ENCODE measurements around the gene GBE1.

GRCh38 chr3:81645248-81645647 is 116.2 kb downstream of the GBE1 start:
- TF ChIP-seq CTCF (IDR thresholded peaks at IDR 0.05) (no peak), POLR2A (IDR thresholded peaks at IDR 0.05) (no peak), POLR2AphosphoS5 (IDR thresholded peaks at IDR 0.05) (no peak)

Data from breast epithelium (tissue), 3 donors.